Sigmoid colon (tissue), 4 donors: Measurements from ENCODE around the gene FBXL5.

ENCODE experiments used
- POLR2A ChIP-seq, 2 donors: fragments of 450-650 bp; IDR thresholded peaks; one replicate each; pipeline ENCODE4 v1.6.1; 2016; ENCODE audit warnings: antibody characterized with exemption in 2 of 2, mild to moderate bottlenecking in 2 of 2, moderate library complexity in 2 of 2
- POLR2AphosphoS5 ChIP-seq, 4 donors: sonication (generic); formaldehyde crosslinking; IDR thresholded peaks; one replicate each; pipeline ENCODE4 v1.6.1; 2017; ENCODE audit warnings: antibody characterized with exemption in 4 of 4
- TF ChIP-seq, protein P1 (sequence below), 4 experiments: fragments of 450-650 bp in 3 of 4; fragments of 200-600 bp in 1 of 4; IDR thresholded peaks; one replicate each; pipeline ENCODE4 v1.5.1; 2016 to 2019; ENCODE audit warnings: antibody characterized with exemption in 4 of 4, mild to moderate bottlenecking in 3 of 4, moderate library complexity in 2 of 4

DNA sequence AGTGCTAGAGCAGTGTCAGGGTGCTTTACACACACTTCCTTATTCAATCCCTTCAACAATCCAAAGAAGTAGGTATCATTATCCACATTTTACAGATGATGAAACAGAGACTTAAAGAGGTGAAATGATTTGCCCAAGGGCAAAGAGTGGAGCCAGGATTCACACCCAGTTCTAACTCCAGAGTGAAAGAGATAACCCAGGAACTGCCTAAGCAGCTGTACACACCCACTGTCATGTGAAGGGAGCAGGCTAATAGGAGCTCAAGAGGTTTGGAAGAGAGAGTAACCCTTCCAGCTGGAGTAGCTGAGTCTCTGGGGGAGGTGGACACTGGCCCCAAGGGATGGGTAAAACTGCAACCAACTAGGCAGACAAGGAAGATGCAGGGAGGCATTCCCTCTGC lies 92.5 kb downstream of the FBXL5 start:
- TF ChIP-seq POLR2AphosphoS5 (IDR thresholded peaks at IDR 0.05), result no peak
- no peak for TF ChIP-seq POLR2A (IDR thresholded peaks at IDR 0.05)
- TF ChIP-seq, protein P1, sequence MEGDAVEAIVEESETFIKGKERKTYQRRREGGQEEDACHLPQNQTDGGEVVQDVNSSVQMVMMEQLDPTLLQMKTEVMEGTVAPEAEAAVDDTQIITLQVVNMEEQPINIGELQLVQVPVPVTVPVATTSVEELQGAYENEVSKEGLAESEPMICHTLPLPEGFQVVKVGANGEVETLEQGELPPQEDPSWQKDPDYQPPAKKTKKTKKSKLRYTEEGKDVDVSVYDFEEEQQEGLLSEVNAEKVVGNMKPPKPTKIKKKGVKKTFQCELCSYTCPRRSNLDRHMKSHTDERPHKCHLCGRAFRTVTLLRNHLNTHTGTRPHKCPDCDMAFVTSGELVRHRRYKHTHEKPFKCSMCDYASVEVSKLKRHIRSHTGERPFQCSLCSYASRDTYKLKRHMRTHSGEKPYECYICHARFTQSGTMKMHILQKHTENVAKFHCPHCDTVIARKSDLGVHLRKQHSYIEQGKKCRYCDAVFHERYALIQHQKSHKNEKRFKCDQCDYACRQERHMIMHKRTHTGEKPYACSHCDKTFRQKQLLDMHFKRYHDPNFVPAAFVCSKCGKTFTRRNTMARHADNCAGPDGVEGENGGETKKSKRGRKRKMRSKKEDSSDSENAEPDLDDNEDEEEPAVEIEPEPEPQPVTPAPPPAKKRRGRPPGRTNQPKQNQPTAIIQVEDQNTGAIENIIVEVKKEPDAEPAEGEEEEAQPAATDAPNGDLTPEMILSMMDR (IDR thresholded peaks at IDR 0.05), result no peak
